Mucosa of stomach (tissue), 1 donor: Measurements from ENCODE around the gene FBXL16.

ENCODE experiments used
- H3K27me3 ChIP-seq: one replicate; pipeline ENCODE4 v1.7.0; 2013; ENCODE audit warnings: mild to moderate bottlenecking, low read length; ENCODE audit not compliant: control insufficient read depth, insufficient read depth
- H3K36me3 ChIP-seq: one replicate; pipeline ENCODE4 v1.7.0; 2013; ENCODE audit warnings: low read length; ENCODE audit not compliant: control insufficient read depth, insufficient read depth
- H3K4me1 ChIP-seq: one replicate; pipeline ENCODE4 v1.7.0; 2013; ENCODE audit warnings: mild to moderate bottlenecking, low read length; ENCODE audit not compliant: control insufficient read depth, insufficient read depth
- H3K4me3 ChIP-seq: one replicate; pipeline ENCODE4 v1.7.0; 2013; ENCODE audit warnings: low read length
- H3K9ac ChIP-seq: one replicate; pipeline ENCODE4 v1.7.0; 2013; ENCODE audit warnings: mild to moderate bottlenecking, low read length, moderate library complexity
- H3K9me3 ChIP-seq: one replicate; pipeline ENCODE4 v1.7.0; 2013; ENCODE audit warnings: mild to moderate bottlenecking, low read length, moderate library complexity; ENCODE audit not compliant: control insufficient read depth
- donor health status: Pancreatic carcinoma.

FBXL16 gene

DNA sequence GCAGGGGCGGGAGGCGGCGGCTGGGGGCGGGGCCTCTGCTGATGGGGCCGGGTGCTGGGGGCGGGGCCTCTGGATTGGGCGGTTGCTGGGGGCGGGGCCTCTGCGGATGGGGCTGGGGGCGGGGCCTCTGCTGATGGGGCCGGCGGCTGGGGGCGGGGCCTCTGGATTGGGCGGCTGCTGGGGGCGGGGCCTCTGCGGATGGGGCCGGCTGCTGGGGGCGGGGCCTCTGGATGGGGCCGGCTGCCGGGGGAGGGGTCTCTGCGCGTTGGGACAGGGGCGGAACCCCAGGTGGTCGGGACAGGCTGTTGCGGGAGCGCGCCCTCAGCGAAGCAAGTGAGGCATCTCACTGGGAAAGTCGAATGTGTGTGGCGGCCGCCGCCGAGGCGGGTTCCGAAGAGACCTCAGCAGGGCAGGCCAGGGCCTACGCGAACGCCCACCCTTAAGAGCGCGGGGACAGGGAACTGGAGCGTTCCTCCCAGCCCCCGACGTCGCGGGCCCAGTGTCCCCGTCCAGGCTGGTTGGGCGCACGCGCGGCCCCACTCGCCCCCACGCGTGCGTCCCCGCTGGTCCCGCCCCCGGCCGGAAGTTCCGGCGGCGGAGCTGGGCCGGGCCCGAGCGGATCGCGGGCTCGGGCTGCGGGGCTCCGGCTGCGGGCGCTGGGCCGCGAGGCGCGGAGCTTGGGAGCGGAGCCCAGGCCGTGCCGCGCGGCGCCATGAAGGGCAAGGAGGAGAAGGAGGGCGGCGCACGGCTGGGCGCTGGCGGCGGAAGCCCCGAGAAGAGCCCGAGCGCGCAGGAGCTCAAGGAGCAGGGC is 25.6 kb downstream of the FBXL16 start, which contains the start of gene STUB1:
Gene STUB1 (plus strand): TSS at position 597 of the 811 bp plus-strand sequence. CDS start 116 bp downstream, at position 713.
- peaks cover 56% of the 10 kb centered on the region for H3K4me1 ChIP-seq
- peak within 1 kb of the TSS; percentile 41 for H3K4me3 ChIP-seq
- peak within 1 kb of the TSS; percentile 76 for H3K9ac ChIP-seq
- H3K9me3 ChIP-seq = no peaks in the 10 kb centered on the region
- H3K27me3 ChIP-seq = peaks cover 2% of the 10 kb centered on the region
- peaks cover 15% of the 10 kb centered on the region for H3K36me3 ChIP-seq

- peaks cover 6% of the 10 kb centered on the region for H3K27me3 ChIP-seq
- peaks cover 63% of the 10 kb centered on the region for H3K4me1 ChIP-seq
- no peak overlapping the region for H3K4me3 ChIP-seq
- peak overlapping the region; percentile 37 for H3K9ac ChIP-seq
- H3K36me3 ChIP-seq = peaks cover 15% of the 10 kb centered on the region
- H3K9me3 ChIP-seq = no peaks in the 10 kb centered on the region
Measured at GRCh38 chr16:678858-679813, 26.5 kb downstream of the FBXL16 start.

- Histone ChIP-seq H3K4me1 (peaks cover 61% of the 10 kb centered on the region), H3K4me3 (no peak overlapping the region), H3K27me3 (peaks cover 6% of the 10 kb centered on the region), H3K9ac (no peak overlapping the region), H3K9me3 (no peaks in the 10 kb centered on the region), H3K36me3 (peaks cover 15% of the 10 kb centered on the region)
Measured at GRCh38 chr16:678209-678857, 27.3 kb downstream of the FBXL16 start.

DNA sequence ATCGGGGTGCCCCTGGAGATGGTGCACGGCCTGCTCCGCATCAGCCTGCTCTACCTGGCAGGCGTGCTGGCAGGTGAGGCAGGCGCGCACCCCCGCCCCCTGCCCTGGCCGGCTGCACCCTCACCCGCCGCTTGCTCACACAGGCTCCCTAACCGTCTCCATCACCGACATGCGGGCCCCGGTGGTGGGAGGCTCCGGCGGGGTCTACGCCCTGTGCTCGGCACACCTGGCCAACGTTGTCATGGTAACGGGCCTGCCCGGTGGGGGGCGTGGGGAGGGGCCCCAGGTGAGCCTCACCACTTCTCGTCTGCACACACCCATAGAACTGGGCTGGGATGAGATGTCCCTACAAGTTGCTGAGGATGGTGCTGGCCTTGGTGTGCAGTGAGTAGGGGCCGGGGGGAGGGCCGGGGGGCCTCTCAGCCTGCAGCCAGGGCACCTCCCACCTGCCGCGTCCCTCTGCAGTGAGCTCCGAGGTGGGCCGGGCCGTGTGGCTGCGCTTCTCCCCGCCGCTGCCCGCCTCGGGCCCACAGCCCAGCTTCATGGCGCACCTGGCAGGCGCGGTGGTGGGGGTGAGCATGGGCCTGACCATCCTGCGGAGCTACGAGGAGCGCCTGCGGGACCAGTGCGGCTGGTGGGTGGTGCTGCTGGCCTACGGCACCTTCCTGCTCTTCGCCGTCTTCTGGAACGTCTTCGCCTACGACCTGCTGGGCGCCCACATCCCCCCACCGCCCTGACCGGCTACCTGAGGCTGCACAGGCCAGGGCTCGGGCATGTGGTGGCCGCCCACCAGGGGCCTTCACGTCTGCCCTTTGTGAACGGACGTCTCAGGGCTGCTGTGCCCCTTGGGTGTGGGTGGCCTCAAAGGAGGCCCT is 28.0 kb downstream of the FBXL16 start:
- Histone ChIP-seq H3K4me1 (peaks cover 54% of the 10 kb centered on the region), H3K27me3 (peaks cover 6% of the 10 kb centered on the region), H3K4me3 (no peak overlapping the region), H3K36me3 (peaks cover 9% of the 10 kb centered on the region), H3K9me3 (no peaks in the 10 kb centered on the region), H3K9ac (no peak overlapping the region)

GRCh38 chr16:676913-677312 is 28.7 kb downstream of the FBXL16 start:
- H3K36me3 ChIP-seq = peaks cover 3% of the 10 kb centered on the region
- H3K9me3 ChIP-seq = no peaks in the 10 kb centered on the region
- no peak overlapping the region for H3K9ac ChIP-seq
- H3K4me3 ChIP-seq = no peak overlapping the region
- H3K27me3 ChIP-seq = peaks cover 6% of the 10 kb centered on the region
- H3K4me1 ChIP-seq = peaks cover 48% of the 10 kb centered on the region

DNA sequence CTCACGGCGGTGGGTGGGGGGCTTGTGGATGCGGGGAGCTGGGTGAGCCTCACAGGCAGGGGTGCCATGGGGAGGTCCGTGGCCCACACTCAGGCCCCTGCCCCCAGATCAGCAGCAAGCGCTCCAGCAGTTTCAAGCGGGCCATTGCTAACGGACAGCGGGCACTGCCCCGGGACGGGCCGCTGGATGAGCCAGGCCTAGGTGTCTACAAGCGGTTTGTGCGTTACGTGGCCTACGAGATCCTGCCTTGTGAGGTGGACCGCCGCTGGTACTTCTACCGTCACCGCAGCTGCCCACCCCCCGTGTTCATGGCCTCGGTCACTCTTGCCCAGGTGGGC is 29.1 kb downstream of the FBXL16 start:
- H3K4me3 ChIP-seq = no peak overlapping the region
- H3K9ac ChIP-seq = no peak overlapping the region
- peaks cover 44% of the 10 kb centered on the region for H3K4me1 ChIP-seq
- no peaks in the 10 kb centered on the region for H3K36me3 ChIP-seq
- H3K27me3 ChIP-seq = peaks cover 6% of the 10 kb centered on the region
- no peaks in the 10 kb centered on the region for H3K9me3 ChIP-seq

DNA sequence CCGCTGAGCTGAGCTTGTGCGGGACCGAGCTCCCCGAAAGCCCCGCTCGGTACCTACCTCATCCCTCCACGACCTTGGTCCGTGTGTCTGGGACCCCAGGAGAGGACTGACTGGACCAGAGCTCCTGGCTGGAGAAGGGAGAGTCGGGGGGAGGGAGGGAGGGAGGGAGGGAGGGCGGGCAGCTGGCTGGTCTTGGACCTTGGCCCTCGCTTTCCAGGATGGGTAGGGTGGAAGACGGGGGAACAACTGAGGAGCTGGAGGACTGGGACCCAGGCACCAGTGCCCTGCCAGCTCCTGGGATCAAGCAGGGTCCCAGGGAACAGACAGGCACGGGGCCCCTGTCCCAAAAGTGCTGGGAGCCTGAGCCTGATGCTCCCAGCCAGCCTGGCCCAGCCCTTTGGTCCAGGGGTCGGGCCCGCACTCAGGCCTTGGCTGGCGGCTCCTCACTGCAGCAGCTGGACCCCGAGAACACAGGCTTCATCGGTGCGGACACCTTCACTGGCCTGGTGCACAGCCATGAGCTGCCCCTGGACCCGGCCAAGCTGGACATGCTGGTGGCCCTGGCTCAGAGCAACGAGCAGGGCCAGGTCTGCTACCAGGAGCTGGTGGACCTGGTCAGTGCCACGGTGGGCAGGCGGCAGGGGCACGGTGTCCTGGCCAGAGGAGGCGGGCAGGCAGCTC is 29.6 kb downstream of the FBXL16 start:
- peaks cover 6% of the 10 kb centered on the region for H3K27me3 ChIP-seq
- peaks cover 39% of the 10 kb centered on the region for H3K4me1 ChIP-seq
- no peak overlapping the region for H3K9ac ChIP-seq
- H3K4me3 ChIP-seq = no peak overlapping the region
- H3K36me3 ChIP-seq = peaks cover 5% of the 10 kb centered on the region
- H3K9me3 ChIP-seq = no peaks in the 10 kb centered on the region

DNA sequence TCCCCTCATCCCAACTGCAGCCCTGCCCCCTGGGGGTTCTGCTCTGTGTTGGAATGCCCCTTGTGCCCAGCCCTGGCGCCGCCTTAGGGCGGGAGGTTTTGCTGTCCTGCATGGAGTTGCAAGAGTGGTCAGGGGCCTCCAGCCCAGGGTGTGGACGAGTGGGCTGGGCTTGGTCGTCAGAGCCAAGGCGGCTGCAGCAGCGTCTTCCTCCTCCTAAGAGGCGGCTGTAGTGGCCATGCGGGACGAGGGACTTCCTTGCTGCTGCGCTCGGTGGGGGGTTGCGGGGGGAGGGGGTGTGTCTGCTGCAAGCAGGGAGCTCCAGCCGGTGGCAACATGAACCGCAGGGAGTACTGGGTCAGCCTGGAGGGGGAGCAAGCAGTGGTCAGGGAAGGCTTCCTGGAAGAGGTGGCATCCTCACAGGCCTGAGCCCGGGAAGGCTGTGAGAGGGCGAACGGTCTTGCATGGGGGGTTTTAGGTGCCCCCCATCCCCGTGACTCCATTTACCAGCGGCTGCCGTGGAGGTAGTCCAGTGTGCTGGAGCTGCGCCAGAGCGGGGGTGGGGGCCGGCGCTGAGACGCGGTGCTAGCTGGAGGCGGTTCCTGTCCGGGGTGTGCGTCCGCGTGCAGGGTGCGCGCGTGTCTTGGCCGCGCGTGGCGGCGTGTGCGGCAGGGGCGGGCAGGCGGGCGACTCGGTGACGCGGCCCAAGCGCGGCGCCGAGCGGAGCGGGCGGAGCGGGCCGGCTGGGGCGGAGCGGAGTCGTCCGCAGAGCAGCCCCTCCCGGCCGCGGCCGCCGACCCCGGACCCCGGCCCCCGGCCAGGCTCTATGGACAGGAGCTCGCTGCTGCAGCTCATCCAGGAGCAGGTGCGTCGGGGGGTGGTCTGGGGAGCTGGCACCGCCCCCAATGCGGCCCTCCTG is 30.4 kb downstream of the FBXL16 start, which contains the start of gene RHBDL1:
Gene RHBDL1 (plus strand): TSS at position 704 of the 916 bp plus-strand sequence. CDS start 120 bp downstream, at position 824.
- Histone ChIP-seq H3K9ac (no peak within 1 kb of the TSS), H3K27me3 (peaks cover 6% of the 10 kb centered on the region), H3K36me3 (peaks cover 6% of the 10 kb centered on the region), H3K9me3 (no peaks in the 10 kb centered on the region), H3K4me1 (peaks cover 35% of the 10 kb centered on the region), H3K4me3 (no peak within 1 kb of the TSS)

DNA sequence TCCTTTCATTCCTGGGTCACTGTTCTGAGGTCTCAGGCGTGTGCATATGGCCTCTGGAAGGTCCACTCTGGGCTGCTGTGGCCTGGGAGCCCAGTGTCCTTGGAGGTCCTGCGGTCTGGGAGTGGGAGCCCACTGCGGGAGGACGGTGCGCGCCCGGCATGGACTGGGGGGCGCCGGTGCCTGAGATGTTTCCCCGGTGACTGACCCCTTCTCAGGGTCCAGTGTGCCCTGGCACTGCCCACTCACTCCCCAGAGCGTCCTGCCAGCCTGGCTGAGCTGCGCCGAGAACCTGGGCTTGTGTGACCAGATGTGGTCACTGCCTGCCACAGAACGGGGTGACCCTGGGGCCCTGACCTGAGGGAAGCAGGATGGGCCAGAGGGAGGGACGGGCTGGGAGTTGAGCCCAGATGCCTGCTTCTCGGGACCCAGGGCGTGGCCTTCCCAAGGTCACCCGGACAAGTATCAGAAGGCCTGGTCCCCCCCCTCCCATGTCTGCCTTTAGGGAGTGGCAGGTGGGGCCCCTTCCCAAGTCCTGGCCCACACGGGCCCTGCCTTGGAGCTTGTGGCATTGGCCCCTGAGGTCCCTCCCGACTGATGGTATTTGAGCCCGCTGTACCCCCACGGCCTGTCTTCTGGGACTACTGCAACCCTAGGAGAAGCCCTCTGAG is 31.3 kb downstream of the FBXL16 start:
- H3K36me3 ChIP-seq = peaks cover 6% of the 10 kb centered on the region

More for the DNA sequence above, 31.3 kb downstream of the FBXL16 start:
- H3K27me3 ChIP-seq = peaks cover 6% of the 10 kb centered on the region
- H3K9ac ChIP-seq = no peak overlapping the region
- H3K9me3 ChIP-seq = no peaks in the 10 kb centered on the region
- H3K4me3 ChIP-seq = no peak overlapping the region
- peaks cover 35% of the 10 kb centered on the region for H3K4me1 ChIP-seq
